Measurements from ENCODE around the gene CTR9. TPM values are rescaled to one million over a fixed set of nuclear protein-coding genes. Genes with fewer than 3 reads are reported as not detected.

Gene CTR9
- total and polyA plus RNA-seq, 9 of the 15 experiments (the other 6 are each of a cell fraction or from before 2014, with no cell fraction given), result 25.4 to 79.3 (median 47.3) TPM

DNA sequence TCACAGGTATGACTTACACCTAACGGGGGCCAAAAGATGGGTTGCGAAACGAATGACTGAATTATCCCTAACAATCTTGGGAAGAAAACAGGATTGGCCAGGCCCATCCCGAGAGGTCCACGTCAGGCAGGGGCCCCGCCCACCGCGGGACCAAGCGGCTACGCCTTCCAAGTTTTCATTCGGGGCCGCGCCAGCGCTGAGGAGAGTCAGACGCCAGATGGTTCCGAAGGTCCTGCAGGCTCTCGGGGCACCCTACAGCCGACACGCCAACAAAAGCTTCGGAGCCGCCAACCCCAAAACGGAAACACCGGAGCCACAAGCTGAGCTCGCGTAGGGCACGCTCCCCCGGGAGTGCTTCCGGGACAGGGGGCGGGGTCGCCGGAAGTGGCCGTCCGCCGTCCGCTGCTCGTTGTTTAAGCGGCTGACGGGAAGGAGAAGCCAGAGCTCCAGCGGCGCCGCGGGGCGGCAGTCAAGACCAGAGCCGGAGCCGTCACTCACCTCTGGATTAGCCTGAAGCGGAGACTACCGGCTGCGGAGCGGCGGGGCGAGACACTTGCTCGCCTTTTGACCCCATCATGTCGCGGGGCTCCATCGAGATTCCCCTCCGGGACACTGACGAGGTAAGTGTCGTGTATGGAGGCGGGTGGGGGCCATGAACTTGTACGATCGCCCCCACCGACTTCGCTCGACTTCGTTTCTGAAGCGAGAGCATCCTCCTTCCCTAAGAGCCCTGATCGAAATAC is at the start of gene CTR9 (continued):
- TF ChIP-seq NR4A1 (CRISPR knock-in tag; IDR thresholded peaks at IDR 0.05), result no peak
- TF ChIP-seq NR4A1 (tag; IDR thresholded peaks at IDR 0.05), result no peak
- no peak for TF ChIP-seq PURB (CRISPR knock-in tag; IDR thresholded peaks at IDR 0.05; ENCODE audit: low read depth)
- no peak for TF ChIP-seq PHF21A (IDR thresholded peaks at IDR 0.05; ENCODE audit: borderline replicate concordance, low read depth)
- TF ChIP-seq SMAD4 (CRISPR knock-in tag; conservative IDR thresholded peaks at IDR 0.05), result peak; percentile 79
- TF ChIP-seq, protein P1, sequence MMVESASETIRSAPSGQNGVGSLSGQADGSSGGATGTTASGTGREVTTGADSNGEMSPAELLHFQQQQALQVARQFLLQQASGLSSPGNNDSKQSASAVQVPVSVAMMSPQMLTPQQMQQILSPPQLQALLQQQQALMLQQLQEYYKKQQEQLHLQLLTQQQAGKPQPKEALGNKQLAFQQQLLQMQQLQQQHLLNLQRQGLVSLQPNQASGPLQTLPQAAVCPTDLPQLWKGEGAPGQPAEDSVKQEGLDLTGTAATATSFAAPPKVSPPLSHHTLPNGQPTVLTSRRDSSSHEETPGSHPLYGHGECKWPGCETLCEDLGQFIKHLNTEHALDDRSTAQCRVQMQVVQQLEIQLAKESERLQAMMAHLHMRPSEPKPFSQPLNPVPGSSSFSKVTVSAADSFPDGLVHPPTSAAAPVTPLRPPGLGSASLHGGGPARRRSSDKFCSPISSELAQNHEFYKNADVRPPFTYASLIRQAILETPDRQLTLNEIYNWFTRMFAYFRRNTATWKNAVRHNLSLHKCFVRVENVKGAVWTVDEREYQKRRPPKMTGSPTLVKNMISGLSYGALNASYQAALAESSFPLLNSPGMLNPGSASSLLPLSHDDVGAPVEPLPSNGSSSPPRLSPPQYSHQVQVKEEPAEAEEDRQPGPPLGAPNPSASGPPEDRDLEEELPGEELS (CRISPR knock-in tag; IDR thresholded peaks at IDR 0.05; ENCODE audit: borderline replicate concordance), result peak; percentile 91
- peak; percentile 98 for TF ChIP-seq ARID4B (CRISPR knock-in tag; IDR thresholded peaks at IDR 0.05)
- TF ChIP-seq NFATC3 (IDR thresholded peaks at IDR 0.05), result no peak
- TF ChIP-seq, protein P2, sequence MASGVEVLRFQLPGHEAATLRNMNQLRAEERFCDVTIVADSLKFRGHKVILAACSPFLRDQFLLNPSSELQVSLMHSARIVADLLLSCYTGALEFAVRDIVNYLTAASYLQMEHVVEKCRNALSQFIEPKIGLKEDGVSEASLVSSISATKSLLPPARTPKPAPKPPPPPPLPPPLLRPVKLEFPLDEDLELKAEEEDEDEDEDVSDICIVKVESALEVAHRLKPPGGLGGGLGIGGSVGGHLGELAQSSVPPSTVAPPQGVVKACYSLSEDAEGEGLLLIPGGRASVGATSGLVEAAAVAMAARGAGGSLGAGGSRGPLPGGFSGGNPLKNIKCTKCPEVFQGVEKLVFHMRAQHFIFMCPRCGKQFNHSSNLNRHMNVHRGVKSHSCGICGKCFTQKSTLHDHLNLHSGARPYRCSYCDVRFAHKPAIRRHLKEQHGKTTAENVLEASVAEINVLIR (CRISPR knock-in tag; IDR thresholded peaks at IDR 0.05), result peak; percentile 56; the same call in 1 of the 2 replicates
- no peak for TF ChIP-seq MXD1 (CRISPR knock-in tag; IDR thresholded peaks at IDR 0.05; ENCODE audit: borderline replicate concordance, poor library complexity, severe bottlenecking)
- no peak for TF ChIP-seq PTBP1 (IDR thresholded peaks at IDR 0.05; ENCODE audit: low read depth, low read length)
- no peak for TF ChIP-seq PTRF (tag; IDR thresholded peaks at IDR 0.05)
- TF ChIP-seq MTA1 (IDR thresholded peaks at IDR 0.05; ENCODE audit: borderline replicate concordance), result no peak
- peak; percentile 68 for TF ChIP-seq SAP30 (IDR thresholded peaks at IDR 0.05; ENCODE audit: borderline replicate concordance, insufficient read depth, low read depth, low read length, poor library complexity, severe bottlenecking)
- no peak for TF ChIP-seq ZNF445 (CRISPR knock-in tag; IDR thresholded peaks at IDR 0.05; ENCODE audit: low read depth)
- no peak for TF ChIP-seq SMAD3 (CRISPR knock-in tag; conservative IDR thresholded peaks at IDR 0.05)
- no peak for TF ChIP-seq LARP7 (IDR thresholded peaks at IDR 0.05)
- TF ChIP-seq CREBBP (IDR thresholded peaks at IDR 0.05; ENCODE audit: low read depth, low read length), result no peak
- TF ChIP-seq CBFA2T3 (IDR thresholded peaks at IDR 0.05), result peak; percentile 15; the same call in 1 of the 2 replicates
- TF ChIP-seq LEF1 (IDR thresholded peaks at IDR 0.05), result no peak
- TF ChIP-seq ATF1 (CRISPR knock-in tag; IDR thresholded peaks at IDR 0.05), result 0 out of 2 replicates have a peak, but pooled peaks have one; percentile 9
- peak; percentile 95 for TF ChIP-seq ATF1 (tag; IDR thresholded peaks at IDR 0.05)
